Fibroblast of mammary gland (primary cell): ENCODE measurements around the gene TIGD2.
A peak's percentile ranks its signal among the peaks of the same experiment; 100 is the strongest.

ENCODE experiments used
- DNase-seq: peaks from one replicate; pipeline ENCODE4 v3.0.0-alpha.2; 2010; ENCODE audit warnings: low read depth
- H3K4me3 ChIP-seq: 2 replicates; pipeline ENCODE4 v1.5.1; 2011; ENCODE audit warnings: low read depth, mild to moderate bottlenecking, low read length, moderate library complexity; ENCODE audit not compliant: control insufficient read depth
- CTCF ChIP-seq: conservative IDR thresholded peaks from 2 replicates; pipeline ENCODE4 v1.5.1; 2011; ENCODE audit warnings: low read depth, low read length, inconsistent platforms; ENCODE audit not compliant: control insufficient read depth, insufficient read depth

The TIGD2 gene

GRCh38 chr4:89117115-89117514 lies 5.8 kb downstream of the TIGD2 start:
- TF ChIP-seq CTCF, result no peak
- DNase-seq, result no peak
- no peak overlapping the region for H3K4me3 ChIP-seq

GRCh38 chr4:89119166-89119565 lies 7.8 kb downstream of the TIGD2 start:
- TF ChIP-seq CTCF, result no peak
- H3K4me3 ChIP-seq, result no peak overlapping the region
- DNase-seq, result peak; percentile 52

GRCh38 chr4:89119836-89120235 lies 8.5 kb downstream of the TIGD2 start:
- TF ChIP-seq CTCF, result no peak
- peak; percentile 31 for DNase-seq
- no peak overlapping the region for H3K4me3 ChIP-seq

GRCh38 chr4:89121387-89122068 lies 10.2 kb downstream of the TIGD2 start:
- no peak for TF ChIP-seq CTCF
- no peak for DNase-seq
- no peak overlapping the region for H3K4me3 ChIP-seq

- DNase-seq, result no peak
- no peak overlapping the region for H3K4me3 ChIP-seq
- no peak for TF ChIP-seq CTCF
Observed at GRCh38 chr4:89123451-89123851, 12.1 kb downstream of the TIGD2 start.

- H3K4me3 ChIP-seq, result no peak overlapping the region
- no peak for DNase-seq
- no peak for TF ChIP-seq CTCF
Observed at GRCh38 chr4:89125901-89126782, 14.8 kb downstream of the TIGD2 start.
